ENCODE measurements around the gene HOXB2.

The HOXB2 gene

GRCh38 chr17:48551596-48552465, 6.9 kb upstream of the HOXB2 start:
- no peak for FAIRE-seq

GRCh38 chr17:48551214-48551555, 6.3 kb upstream of the HOXB2 start:
- FAIRE-seq = no peak

DNA sequence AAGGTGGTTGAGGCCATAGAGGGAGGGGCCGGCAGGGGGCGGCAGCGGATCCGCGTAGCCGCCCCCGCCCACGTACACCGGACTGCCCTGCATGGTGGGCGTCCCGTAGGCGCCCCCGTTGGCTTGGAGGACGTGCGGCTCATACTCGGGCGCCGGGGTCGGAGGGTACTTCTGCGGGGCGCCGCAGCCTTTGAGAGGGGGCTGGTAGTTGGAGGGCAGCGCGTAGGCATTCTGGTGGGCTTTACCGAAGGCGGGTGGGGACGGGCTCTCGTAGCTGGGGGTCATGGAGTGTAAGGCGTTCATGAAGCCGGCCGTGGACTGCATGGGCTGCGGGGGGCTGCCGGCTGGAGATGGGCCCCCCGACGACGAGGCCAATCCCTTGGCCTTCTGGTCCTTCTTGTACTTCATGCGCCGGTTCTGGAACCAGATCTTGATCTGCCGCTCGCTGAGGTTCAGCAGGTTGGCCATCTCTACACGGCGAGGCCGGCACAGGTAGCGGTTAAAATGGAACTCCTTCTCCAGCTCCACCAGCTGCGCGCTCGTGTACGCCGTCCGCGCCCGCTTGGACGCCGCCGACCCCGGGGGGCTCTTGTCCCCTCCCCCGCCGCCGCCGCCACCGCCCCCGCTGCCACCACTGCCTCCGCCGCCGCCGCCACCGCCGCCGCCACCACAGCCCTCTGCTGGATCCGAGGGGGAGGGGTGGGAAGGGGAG, 5.7 kb upstream of the HOXB2 start:
- FAIRE-seq = no peak

GRCh38 chr17:48549914-48550501, 5.1 kb upstream of the HOXB2 start:
- FAIRE-seq = no peak

- FAIRE-seq = no peak
Observed at GRCh38 chr17:48549281-48549630, 4.3 kb upstream of the HOXB2 start.

GRCh38 chr17:48548523-48549280, 3.8 kb upstream of the HOXB2 start:
- peak; percentile 82 for FAIRE-seq

- peak; percentile 68 for FAIRE-seq
Observed at GRCh38 chr17:48547808-48548522, 3.1 kb upstream of the HOXB2 start.

DNA sequence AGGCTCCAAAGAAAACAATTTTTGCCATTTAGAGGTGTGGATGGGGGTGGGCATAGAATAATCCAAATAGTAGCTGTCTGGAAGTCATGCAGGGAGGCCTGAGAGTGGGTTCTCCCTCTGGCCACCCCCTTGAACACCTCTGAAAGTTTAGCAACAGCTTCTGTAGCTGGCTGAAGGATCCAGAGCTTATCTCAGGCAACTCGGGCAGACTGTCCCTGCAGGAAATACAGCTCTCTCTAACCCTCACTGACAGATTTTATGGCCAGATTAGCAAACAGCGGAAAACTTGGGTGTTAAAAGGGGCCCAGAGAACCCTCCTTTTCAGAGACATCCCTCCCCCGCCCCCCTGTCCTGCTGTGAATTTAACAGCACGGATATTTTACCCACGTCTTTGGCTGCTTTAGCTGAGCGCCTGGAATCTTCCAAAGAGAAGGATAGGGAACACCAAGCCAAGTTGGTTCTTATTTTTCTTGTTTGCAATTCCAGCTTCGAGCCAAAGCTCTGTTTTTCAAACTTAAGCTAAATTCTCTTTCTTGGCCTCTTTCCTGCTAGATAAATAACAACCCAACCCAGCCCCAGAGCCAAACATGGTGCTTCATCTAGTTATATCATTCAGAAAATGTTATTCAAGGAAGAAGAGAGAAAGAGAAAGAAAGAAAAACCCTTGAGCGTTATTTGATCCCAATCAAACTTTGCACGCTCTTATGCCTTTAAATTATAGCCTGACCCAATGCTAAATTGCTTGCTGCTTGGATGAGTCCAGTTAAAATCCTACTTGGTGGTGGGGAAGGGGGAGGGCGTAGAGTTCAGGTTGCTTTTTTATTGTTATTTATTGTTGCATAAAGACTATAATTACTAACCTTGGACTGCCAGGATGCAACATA, 2.3 kb upstream of the HOXB2 start:
- peak; percentile 90 for FAIRE-seq

- peak; percentile 27 for FAIRE-seq
Observed at GRCh38 chr17:48546137-48546923, 1.4 kb upstream of the HOXB2 start.

DNA sequence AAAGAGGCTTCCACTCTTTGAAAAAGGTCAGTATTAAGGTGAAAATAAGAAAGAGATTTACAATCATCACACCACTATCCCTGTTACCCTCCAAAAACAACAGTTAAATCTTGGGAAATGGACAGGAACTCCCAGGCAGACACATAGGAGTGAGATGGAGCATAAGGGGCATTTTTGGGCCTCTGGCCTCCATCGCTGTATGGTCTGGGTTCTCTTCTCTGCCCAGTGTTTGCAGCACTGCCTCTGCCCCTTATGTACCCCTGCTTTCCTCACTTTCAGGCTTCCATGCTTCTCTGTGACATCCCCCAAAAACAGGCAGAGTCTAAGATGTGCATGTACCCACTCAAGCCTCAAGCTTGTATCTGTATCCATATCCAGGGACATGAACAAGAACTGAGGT, 630 bp upstream of the HOXB2 start:
- no peak for FAIRE-seq

DNA sequence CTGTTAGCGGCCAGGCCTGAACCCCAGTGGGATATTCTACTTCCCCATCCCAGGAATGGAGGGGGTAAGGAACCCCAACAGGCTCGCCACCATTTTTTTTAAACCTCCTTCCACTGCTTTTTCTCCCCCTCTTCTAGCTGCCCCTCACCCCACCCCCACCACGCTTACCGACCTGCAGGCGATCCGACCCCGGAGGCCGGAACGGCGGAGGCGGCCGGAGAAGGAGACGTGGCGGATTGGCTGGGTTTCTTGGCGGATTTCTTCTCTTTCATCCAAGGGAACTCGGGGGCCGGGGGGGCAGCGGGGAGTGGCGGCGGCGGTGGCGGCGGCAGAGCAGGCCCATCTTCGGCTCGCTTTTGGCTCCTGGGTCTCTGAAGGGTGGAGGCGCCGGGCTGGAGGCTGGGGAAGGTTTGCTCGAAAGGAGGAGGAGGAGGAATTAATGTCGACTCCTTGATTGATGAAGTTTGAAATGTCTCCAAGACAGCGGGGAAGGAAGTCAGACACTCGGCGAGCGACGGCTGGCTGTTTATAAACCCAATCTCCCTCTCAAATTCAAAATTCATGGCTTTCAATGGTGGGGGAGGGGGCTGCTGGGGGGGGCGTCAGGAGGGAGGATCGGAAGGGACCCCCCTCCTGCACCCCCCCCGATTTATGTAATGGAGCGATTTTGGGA, 424 bp downstream of the HOXB2 start:
- no peak for FAIRE-seq

DNA sequence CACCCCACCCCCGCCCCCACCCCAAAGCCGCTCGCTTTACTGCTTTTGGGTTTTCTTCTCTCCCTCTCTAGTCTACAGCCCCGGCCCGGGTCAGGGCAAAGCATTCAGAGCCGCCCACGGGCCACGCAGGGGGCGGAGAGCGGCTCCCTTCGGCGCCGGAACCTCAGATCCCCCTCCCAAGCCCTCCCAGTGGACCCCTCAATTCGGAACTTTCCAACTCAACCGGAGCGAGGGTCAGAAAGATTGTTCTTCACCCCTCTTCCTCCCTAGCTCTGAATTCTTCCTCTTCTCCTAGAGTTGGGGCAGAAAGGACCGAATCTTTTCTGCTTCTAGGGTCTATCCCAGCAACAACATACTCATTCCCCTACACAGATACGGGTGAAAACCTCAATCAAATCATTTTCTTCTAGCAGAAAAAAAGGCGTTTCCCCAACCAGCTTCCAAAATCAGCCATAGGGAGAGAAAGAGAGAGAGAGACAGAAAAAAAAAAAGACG, 1.0 kb downstream of the HOXB2 start:
- FAIRE-seq = no peak

DNA sequence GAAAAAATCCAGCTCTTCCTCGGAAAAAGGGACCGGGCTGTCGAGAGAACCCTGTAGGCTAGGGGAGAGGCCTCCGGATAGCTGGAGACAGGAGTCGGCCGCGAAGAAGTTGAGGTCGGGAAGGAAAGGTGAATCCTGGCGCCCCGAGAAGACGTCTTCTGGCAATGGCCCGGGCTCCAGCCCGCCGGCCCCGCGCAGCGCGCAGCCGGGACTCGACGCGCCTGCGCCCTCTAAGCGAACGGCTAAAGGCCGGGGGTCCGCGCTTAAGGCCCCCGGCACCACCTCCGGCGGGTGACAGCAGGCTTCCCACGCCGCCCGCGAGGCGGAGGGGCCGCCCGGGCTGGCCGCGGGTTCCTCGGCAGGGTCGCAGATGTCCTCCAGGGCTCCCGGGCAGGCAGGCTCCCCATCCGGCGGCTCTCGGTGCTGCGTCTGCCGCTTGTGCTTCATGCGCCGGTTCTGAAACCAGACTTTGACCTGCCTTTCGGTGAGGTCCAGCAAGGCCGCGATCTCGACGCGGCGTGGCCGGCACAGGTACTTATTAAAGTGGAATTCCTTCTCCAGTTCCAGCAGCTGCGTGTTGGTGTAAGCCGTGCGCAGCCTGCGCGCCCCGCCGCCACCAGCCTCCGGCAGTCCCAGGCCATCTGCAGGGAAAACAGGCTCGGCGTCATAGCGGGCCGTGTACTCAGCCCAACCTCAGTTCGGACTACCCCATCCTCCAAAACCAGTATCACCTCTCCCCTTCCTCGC, 1.6 kb downstream of the HOXB2 start:
- no peak for FAIRE-seq

GRCh38 chr17:48542698-48543106, 2.2 kb downstream of the HOXB2 start:
- peak; percentile 47 for FAIRE-seq

DNA sequence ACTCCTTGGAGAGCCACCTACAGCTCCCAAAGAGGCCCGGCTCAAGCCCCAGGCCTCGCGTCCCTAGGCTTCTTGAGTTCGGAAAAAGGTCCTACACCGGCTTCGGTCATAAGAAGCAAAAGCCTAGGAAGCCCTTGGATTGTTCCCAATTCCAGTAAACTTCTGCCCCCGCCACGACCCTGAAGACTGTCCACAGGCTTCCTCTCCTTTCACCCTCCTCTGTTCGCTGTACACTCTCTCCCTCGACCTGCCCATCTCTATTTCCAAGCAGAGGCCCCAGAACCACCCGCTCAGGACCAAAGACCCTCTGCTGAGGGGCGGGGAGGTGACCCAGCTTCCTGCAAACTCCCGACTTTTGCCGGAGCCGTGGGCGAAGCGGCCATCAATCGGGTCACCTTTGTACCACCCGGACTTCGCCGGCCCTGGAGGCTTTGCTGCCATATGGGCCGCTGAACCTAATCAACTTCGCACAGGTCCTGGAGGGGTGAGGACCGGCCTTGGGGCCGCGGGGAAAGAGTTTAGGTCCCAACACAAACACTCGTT, 2.7 kb downstream of the HOXB2 start:
- FAIRE-seq = no peak

- FAIRE-seq = no peak
Observed at GRCh38 chr17:48541577-48542113, 3.3 kb downstream of the HOXB2 start.

GRCh38 chr17:48541036-48541576, 3.8 kb downstream of the HOXB2 start:
- FAIRE-seq = no peak

DNA sequence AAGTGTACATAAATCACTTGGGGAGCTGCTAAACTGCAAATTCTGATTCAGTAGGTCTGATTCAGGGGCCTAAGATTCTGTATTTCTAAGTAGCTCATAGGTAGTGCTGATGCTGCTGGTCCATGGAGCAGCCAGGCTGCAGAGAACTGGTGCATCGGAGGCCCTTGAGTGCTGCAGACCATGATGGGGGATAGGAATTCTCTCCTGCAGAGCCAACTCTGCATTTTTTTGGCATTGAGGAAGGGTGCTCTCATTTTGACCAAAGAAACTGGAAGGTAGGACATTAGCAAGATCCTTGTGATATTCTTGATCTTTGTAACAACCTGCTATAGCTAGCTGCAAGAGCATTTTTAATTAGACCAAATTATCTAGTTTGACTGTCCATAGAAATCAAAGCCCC, 4.7 kb downstream of the HOXB2 start:
- peak; percentile 50 for FAIRE-seq

All from G401.6 (cell line).